Liver (tissue), 9 donors: ENCODE measurements around the gene KLHDC3. TPM values are rescaled to one million over a fixed set of nuclear protein-coding genes. Genes with fewer than 3 reads are reported as not detected.

ENCODE experiments used
- DNase-seq: peaks from one replicate; pipeline ENCODE4 v3.0.0-alpha.2; 2017; ENCODE audit warnings: low spot score
- H3K27ac ChIP-seq, 2 donors: one replicate each; pipeline ENCODE4 v1.7.0; 2013; ENCODE audit warnings: inconsistent platforms in 2 of 2, low read length in 2 of 2, control low read depth in 1 of 2, low read depth in 1 of 2, mild to moderate bottlenecking in 1 of 2
- H3K27me3 ChIP-seq, 4 donors: one replicate each; pipeline versions ENCODE4 v1.6.1 to v1.7.0; 2013; ENCODE audit warnings: low read length in 3 of 4, inconsistent platforms in 1 of 4, mild to moderate bottlenecking in 1 of 4, moderate library complexity in 1 of 4; ENCODE audit not compliant: control insufficient read depth in 4 of 4, insufficient read depth in 4 of 4
- H3K36me3 ChIP-seq, 4 donors: one replicate each; pipeline versions ENCODE4 v1.6.1 to v1.7.0; 2013; ENCODE audit warnings: low read length in 3 of 4, mild to moderate bottlenecking in 3 of 4, low read depth in 1 of 4, moderate library complexity in 1 of 4; ENCODE audit not compliant: control insufficient read depth in 4 of 4, insufficient read depth in 3 of 4
- H3K4me1 ChIP-seq, 4 donors: one replicate each; pipeline versions ENCODE4 v1.6.1 to v1.7.0; 2013; ENCODE audit warnings: low read length in 3 of 4, mild to moderate bottlenecking in 3 of 4, moderate library complexity in 1 of 4; ENCODE audit not compliant: control insufficient read depth in 4 of 4, insufficient read depth in 4 of 4
- H3K4me3 ChIP-seq, 3 donors: one replicate each; pipeline versions ENCODE4 v1.6.1 to v1.7.0; 2013; ENCODE audit warnings: low read length in 3 of 3, control low read depth in 1 of 3, low read depth in 1 of 3, mild to moderate bottlenecking in 1 of 3
- H3K9ac ChIP-seq, 2 donors: one replicate each; pipeline ENCODE4 v1.7.0; 2013; ENCODE audit warnings: low read length in 2 of 2, mild to moderate bottlenecking in 2 of 2, moderate library complexity in 2 of 2, control low read depth in 1 of 2, low read depth in 1 of 2
- H3K9me3 ChIP-seq, 4 donors: one replicate each; pipeline versions ENCODE4 v1.6.1 to v1.7.0; 2013; ENCODE audit warnings: low read length in 3 of 4; ENCODE audit not compliant: control insufficient read depth in 4 of 4
- EGR1 ChIP-seq, 2 donors: IDR thresholded peaks; 2 replicates each; pipeline ENCODE4 v1.6.1; 2016 to 2018; ENCODE audit warnings: antibody characterized with exemption in 2 of 2, low read depth in 2 of 2
- FOXA1 ChIP-seq: IDR thresholded peaks from 2 replicates; pipeline ENCODE4 v1.6.1; 2016; ENCODE audit warnings: antibody characterized with exemption
- FOXA2 ChIP-seq: IDR thresholded peaks from 2 replicates; pipeline ENCODE4 v1.6.1; 2016; ENCODE audit warnings: antibody characterized with exemption
- GABPA ChIP-seq, 2 donors: IDR thresholded peaks in 1 of 2; conservative IDR thresholded peaks in 1 of 2; 2 replicates each; pipeline ENCODE4 v1.6.1; 2016; ENCODE audit warnings: antibody characterized with exemption in 2 of 2, mild to moderate bottlenecking in 1 of 2, moderate library complexity in 1 of 2
- HNF4A ChIP-seq, 2 donors: conservative IDR thresholded peaks; 2 replicates each; pipeline ENCODE4 v1.6.1; 2016; ENCODE audit warnings: antibody characterized with exemption in 2 of 2, mild to moderate bottlenecking in 2 of 2
- HNF4G ChIP-seq: IDR thresholded peaks from 2 replicates; pipeline ENCODE4 v1.6.1; 2016; ENCODE audit warnings: antibody characterized with exemption
- JUND ChIP-seq, 2 donors: IDR thresholded peaks; 2 replicates each; pipeline ENCODE4 v1.6.1; 2016; ENCODE audit warnings: antibody characterized with exemption in 2 of 2
- NR2F2 ChIP-seq: IDR thresholded peaks from 2 replicates; pipeline ENCODE4 v1.6.1; 2016; ENCODE audit warnings: antibody characterized with exemption
- RAD21 ChIP-seq, 2 donors: IDR thresholded peaks; 2 replicates each; pipeline ENCODE4 v1.6.1; 2016; ENCODE audit warnings: antibody characterized with exemption in 2 of 2, mild to moderate bottlenecking in 2 of 2
- RXRA ChIP-seq, 2 donors: IDR thresholded peaks; 2 replicates each; pipeline ENCODE4 v1.6.1; 2017 to 2018; ENCODE audit warnings: antibody characterized with exemption in 2 of 2, mild to moderate bottlenecking in 1 of 2
- SP1 ChIP-seq: IDR thresholded peaks from 2 replicates; pipeline ENCODE4 v1.6.1; 2018; ENCODE audit warnings: antibody characterized with exemption, mild to moderate bottlenecking
- TAF1 ChIP-seq: conservative IDR thresholded peaks from 2 replicates; pipeline ENCODE4 v1.6.1; 2016; ENCODE audit warnings: antibody characterized with exemption, mild to moderate bottlenecking
- YY1 ChIP-seq: IDR thresholded peaks from 2 replicates; pipeline ENCODE4 v1.6.1; 2016; ENCODE audit warnings: antibody characterized with exemption, mild to moderate bottlenecking
- WGBS: extraction: QIAGEN DNeasy Blood & Tissue Kit; methylation state at CpG from one replicate; pipeline ENCODE4 v1.1.7; 2013; 5-methylcytosine and 5-hydroxymethylcytosine counted together
- polyA plus RNA-seq, 2 donors: library from polyadenylated mRNA; stranded (reverse) in 1 of 2; unstranded in 1 of 2; fragments of 200-250 nt in 1 of 2; fragments of >200 nt in 1 of 2; fragmentation: Nextera tagmentation in 1 of 2; extraction: Ambion mirVana in 1 of 2; gene quantifications; one replicate each; pipeline versions ENCODE4 v1.2.1 to v1.2.3, GENCODE V29; 2013 to 2015
- total RNA-seq, 2 donors: library from RNA; depleted of rRNA; stranded (reverse); fragments of >200 nt; gene quantifications; one replicate each; pipeline ENCODE4 v1.2.3, GENCODE V29; 2014
- TF ChIP-seq, protein P1 (sequence below): IDR thresholded peaks from 2 replicates; pipeline ENCODE4 v1.6.1; 2016; ENCODE audit warnings: antibody characterized with exemption
- TF ChIP-seq, protein P2 (sequence below): IDR thresholded peaks from 2 replicates; pipeline ENCODE4 v1.6.1; 2016; ENCODE audit warnings: antibody characterized with exemption
- TF ChIP-seq, protein P3 (sequence below): IDR thresholded peaks from 2 replicates; pipeline ENCODE4 v1.6.1; 2016; ENCODE audit warnings: antibody characterized with exemption
- TF ChIP-seq, protein P4 (sequence below): IDR thresholded peaks from 2 replicates; pipeline ENCODE4 v1.6.1; 2016; ENCODE audit warnings: antibody characterized with exemption, mild to moderate bottlenecking
- TF ChIP-seq, protein P5 (sequence below): fragments of 150-350 bp; IDR thresholded peaks from 2 replicates; pipeline ENCODE4 v1.5.1; 2017; ENCODE audit warnings: improper control_type of control experiment, low read depth, low read length; ENCODE audit not compliant: missing input control
- donor health status: healthy.
- donor health status: healthy.
- donor health status: healthy.
- donor health status: healthy.
- donor health status: healthy.

Gene KLHDC3
- total and polyA plus RNA-seq, 4 donors, result 30.9 to 66.5 (median 50.6) TPM

DNA sequence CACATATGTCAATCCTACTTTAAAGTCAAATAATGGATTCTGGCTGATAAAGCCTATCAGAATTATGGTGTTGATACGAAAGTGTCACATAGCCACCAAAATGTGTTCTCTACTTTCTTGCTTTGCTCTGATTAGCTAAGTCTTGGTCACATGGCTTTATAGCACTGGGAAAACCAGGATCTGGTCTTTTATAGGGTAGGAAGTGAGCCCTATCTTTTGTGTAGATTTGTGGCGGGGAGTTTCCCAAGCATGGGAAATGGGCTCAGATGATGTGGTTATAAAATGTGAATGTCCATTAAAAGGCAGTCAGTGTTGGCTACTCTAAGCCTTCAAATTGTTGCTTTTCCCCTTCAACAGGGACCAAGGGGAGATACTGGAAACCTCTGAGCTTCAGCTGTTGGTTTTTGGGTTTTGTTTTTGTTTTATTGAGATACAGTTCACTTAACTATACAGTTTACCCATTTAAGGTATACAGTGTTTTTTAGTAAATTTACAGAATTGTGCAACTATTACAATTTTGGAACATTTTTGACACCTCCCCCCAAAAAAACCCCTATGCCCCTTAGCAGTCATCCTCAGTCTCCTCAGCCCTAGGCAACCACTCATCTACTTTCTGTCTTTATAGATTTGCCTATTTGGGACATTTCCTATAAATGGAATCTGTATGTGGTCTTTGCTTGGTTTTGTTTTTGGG is 19.6 kb downstream of the KLHDC3 start:
- H3K4me3 ChIP-seq, result no peak overlapping the region
- no peak for DNase-seq
- no peak for TF ChIP-seq HNF4G
- TF ChIP-seq TAF1, result no peak
- TF ChIP-seq, protein P1, sequence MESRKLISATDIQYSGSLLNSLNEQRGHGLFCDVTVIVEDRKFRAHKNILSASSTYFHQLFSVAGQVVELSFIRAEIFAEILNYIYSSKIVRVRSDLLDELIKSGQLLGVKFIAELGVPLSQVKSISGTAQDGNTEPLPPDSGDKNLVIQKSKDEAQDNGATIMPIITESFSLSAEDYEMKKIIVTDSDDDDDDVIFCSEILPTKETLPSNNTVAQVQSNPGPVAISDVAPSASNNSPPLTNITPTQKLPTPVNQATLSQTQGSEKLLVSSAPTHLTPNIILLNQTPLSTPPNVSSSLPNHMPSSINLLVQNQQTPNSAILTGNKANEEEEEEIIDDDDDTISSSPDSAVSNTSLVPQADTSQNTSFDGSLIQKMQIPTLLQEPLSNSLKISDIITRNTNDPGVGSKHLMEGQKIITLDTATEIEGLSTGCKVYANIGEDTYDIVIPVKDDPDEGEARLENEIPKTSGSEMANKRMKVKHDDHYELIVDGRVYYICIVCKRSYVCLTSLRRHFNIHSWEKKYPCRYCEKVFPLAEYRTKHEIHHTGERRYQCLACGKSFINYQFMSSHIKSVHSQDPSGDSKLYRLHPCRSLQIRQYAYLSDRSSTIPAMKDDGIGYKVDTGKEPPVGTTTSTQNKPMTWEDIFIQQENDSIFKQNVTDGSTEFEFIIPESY, result no peak
- TF ChIP-seq FOXA1, result no peak
- no peak for TF ChIP-seq EGR1 (IDR thresholded peaks at IDR 0.05; ENCODE audit: low read depth in 2 of 2)
- TF ChIP-seq JUND (IDR thresholded peaks at IDR 0.05), result no peak
- TF ChIP-seq GABPA (IDR thresholded peaks at IDR 0.05 in 1 of 2, conservative IDR thresholded peaks at IDR 0.05 in 1 of 2), result no peak
- TF ChIP-seq, protein P2, sequence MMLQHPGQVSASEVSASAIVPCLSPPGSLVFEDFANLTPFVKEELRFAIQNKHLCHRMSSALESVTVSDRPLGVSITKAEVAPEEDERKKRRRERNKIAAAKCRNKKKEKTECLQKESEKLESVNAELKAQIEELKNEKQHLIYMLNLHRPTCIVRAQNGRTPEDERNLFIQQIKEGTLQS, result no peak
- TF ChIP-seq, protein P3, sequence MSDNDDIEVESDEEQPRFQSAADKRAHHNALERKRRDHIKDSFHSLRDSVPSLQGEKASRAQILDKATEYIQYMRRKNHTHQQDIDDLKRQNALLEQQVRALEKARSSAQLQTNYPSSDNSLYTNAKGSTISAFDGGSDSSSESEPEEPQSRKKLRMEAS, result no peak
- no peak for TF ChIP-seq YY1
- no peak for TF ChIP-seq RAD21 (IDR thresholded peaks at IDR 0.05)
- TF ChIP-seq SP1, result no peak
- no peak for TF ChIP-seq NR2F2
- no peak for TF ChIP-seq FOXA2
- TF ChIP-seq, protein P4, sequence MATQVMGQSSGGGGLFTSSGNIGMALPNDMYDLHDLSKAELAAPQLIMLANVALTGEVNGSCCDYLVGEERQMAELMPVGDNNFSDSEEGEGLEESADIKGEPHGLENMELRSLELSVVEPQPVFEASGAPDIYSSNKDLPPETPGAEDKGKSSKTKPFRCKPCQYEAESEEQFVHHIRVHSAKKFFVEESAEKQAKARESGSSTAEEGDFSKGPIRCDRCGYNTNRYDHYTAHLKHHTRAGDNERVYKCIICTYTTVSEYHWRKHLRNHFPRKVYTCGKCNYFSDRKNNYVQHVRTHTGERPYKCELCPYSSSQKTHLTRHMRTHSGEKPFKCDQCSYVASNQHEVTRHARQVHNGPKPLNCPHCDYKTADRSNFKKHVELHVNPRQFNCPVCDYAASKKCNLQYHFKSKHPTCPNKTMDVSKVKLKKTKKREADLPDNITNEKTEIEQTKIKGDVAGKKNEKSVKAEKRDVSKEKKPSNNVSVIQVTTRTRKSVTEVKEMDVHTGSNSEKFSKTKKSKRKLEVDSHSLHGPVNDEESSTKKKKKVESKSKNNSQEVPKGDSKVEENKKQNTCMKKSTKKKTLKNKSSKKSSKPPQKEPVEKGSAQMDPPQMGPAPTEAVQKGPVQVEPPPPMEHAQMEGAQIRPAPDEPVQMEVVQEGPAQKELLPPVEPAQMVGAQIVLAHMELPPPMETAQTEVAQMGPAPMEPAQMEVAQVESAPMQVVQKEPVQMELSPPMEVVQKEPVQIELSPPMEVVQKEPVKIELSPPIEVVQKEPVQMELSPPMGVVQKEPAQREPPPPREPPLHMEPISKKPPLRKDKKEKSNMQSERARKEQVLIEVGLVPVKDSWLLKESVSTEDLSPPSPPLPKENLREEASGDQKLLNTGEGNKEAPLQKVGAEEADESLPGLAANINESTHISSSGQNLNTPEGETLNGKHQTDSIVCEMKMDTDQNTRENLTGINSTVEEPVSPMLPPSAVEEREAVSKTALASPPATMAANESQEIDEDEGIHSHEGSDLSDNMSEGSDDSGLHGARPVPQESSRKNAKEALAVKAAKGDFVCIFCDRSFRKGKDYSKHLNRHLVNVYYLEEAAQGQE, result no peak
- TF ChIP-seq, protein P5, sequence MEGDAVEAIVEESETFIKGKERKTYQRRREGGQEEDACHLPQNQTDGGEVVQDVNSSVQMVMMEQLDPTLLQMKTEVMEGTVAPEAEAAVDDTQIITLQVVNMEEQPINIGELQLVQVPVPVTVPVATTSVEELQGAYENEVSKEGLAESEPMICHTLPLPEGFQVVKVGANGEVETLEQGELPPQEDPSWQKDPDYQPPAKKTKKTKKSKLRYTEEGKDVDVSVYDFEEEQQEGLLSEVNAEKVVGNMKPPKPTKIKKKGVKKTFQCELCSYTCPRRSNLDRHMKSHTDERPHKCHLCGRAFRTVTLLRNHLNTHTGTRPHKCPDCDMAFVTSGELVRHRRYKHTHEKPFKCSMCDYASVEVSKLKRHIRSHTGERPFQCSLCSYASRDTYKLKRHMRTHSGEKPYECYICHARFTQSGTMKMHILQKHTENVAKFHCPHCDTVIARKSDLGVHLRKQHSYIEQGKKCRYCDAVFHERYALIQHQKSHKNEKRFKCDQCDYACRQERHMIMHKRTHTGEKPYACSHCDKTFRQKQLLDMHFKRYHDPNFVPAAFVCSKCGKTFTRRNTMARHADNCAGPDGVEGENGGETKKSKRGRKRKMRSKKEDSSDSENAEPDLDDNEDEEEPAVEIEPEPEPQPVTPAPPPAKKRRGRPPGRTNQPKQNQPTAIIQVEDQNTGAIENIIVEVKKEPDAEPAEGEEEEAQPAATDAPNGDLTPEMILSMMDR, result no peak
- TF ChIP-seq HNF4A (conservative IDR thresholded peaks at IDR 0.05), result no peak
- no peak for TF ChIP-seq RXRA (IDR thresholded peaks at IDR 0.05)
- H3K9me3 ChIP-seq, result no peaks in the 10 kb centered on the region
- peaks cover 8 to 54% (median 41%) of the 10 kb centered on the region in 4 donors for H3K36me3 ChIP-seq
- peaks cover 2 to 12% (median 8%) of the 10 kb centered on the region in 4 donors for H3K4me1 ChIP-seq
- WGBS, result 89% methylated on average over 2 of the region's 2 CpGs
- no peaks in the 10 kb centered on the region for H3K27me3 ChIP-seq
- H3K9ac ChIP-seq, result no peak overlapping the region
- H3K27ac ChIP-seq, result no peak overlapping the region
